NK-92 treated with Interleukin-12 subunit alpha and Interleukin-12 subunit beta, amount 100 ng/mL, for 24 hours (cell line): ENCODE measurements around the gene AMBP.
"Not testable (repeated sequence)": the region's sequence is repeated elsewhere in the genome, so short reads cannot be mapped to it uniquely, and the experiment has no call there.

Source experiments
- DNase-seq: peaks from one replicate; lab custom pipeline; 2025; lab: John Stamatoyannopoulos, UW

The AMBP gene

DNA sequence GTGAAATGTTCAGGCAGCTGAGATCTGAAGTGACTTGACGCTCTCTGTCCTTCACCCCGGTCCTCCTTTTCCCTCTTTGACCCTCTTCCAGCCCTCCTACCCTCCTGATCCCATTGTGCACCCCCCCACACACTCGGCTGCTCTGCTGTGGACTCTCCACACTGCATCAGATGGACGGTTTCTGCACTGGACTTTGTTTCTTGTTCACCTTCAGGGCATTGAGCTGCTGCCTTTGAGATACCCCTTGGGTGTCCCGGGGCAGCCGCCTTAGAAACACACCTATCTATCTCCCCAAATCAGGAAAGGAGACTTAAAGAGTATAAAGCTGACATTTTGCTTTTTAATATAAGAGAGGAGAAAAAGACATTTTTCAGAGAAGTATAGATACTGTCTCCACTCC is 27.5 kb downstream of the AMBP start:
- DNase-seq = no peak

DNA sequence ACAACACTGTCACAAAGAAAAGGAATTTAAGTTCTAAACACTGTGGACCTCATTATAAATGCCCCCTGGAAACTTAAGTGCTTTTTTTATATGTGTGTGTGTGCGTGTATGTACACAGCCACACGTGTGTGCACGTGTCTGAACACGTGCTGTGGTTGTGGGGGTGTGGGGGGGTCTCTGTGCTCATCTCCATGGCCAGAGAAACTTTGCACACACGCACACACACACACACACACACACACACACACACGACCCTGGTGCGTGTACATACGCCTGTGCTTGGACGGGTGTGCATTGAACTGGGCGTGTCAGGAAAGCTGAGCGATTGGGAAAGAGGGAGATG is 27.9 kb downstream of the AMBP start:
- no peak for DNase-seq

GRCh38 chr9:114049441-114050225 is 28.5 kb downstream of the AMBP start:
- no peak for DNase-seq

DNA sequence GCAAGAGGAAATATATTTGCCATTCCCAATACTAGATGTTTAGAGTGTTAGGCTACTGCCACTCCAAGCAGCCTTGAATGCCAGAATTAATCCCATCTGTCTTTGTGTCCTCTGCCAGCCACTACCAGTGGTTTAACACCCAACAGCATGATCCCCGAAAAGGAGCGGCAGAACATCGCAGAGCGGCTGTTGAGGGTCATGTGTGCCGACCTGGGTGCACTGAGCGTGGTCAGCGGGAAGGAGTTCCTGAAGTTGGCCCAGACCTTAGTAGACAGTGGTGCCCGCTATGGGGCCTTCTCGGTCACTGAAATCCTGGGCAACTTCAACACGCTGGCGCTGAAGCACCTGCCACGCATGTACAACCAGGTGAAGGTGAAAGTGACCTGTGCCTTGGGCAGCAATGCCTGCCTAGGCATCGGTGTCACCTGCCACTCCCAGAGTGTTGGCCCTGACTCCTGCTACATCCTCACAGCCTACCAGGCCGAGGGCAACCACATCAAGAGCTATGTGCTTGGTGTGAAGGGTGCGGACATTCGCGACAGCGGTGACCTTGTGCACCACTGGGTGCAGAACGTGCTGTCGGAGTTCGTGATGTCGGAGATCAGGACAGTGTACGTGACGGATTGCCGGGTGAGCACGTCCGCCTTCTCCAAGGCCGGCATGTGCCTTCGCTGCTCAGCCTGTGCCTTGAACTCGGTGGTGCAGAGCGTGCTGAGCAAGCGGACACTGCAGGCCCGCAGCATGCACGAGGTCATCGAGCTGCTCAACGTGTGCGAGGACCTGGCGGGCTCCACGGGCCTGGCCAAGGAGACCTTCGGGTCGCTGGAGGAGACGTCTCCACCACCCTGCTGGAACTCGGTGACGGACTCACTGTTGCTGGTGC is 29.3 kb downstream of the AMBP start:
- no peak for DNase-seq

DNA sequence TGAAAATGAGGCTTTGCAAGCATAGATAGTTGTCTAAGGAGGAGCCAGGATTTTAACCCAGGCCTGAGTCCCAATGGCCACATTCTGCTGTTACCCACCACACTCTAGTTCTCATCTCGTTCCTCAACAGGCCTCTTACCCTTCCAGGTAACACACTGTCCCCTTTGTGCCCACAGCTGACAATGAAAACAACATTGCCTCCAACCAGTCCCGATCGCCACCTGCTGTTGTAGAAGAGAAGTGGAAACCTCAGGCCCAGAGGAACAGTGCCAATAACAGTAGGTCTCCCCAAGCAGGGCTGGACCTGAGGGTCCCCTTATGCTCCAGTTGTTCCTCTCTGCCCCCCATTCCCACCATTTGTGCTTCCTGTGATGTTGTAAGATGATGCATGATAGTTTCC is 30.4 kb downstream of the AMBP start:
- no peak for DNase-seq

GRCh38 chr9:114046875-114047274 is 31.2 kb downstream of the AMBP start:
- DNase-seq = no peak

DNA sequence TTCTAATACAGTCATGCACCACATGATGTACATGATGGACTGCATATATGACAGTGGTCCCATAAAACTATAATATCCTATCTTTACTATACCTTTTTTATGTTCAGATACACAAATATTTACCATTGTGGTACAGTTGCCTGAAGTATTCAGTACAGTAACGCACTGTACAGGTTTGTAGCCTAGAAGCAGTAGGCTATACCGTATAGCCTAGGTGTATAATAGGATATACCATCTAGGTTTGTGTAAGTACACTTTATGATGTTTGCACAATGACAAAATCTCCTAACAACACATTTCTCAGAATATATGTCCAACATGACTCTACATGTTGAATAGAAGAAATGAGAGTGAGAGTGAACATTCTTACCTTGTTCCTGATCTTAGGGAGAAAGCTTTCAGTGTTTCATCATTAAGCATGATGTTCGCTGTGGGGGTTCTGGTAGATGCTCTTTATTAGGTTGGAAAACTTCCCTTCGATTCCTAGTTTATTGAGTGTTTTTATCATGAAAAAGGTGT is 31.8 kb downstream of the AMBP start:
- DNase-seq = no peak

GRCh38 chr9:114043660-114044059 is 34.4 kb downstream of the AMBP start:
- not testable (repeated sequence) for DNase-seq

GRCh38 chr9:114039484-114039883 is 38.6 kb downstream of the AMBP start:
- no peak for DNase-seq

- DNase-seq = no peak
Observed at GRCh38 chr9:114038724-114039313, 39.3 kb downstream of the AMBP start.

- DNase-seq = no peak
Observed at GRCh38 chr9:114037961-114038723, 40.0 kb downstream of the AMBP start.

DNA sequence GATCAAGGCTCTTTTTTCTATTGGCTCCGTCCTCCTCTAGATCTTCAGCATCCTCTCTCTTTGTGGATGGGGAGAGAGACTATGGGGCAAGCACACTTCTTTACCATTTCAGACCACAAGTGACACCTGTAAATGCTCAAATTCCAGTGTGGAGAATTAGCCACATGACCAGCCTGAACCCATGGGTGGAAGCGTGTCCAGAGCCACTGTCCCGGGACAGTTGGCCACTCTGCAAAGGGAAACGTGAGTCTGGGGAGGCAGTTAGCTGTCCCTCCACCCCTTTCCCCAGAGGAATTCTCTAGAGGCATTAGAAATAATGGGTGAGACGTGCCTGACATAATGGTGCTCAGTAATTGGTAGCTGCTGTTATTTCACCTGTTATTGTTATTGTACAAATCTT is 40.9 kb downstream of the AMBP start:
- no peak for DNase-seq

GRCh38 chr9:114035845-114036801 is 42.0 kb downstream of the AMBP start:
- no peak for DNase-seq

DNA sequence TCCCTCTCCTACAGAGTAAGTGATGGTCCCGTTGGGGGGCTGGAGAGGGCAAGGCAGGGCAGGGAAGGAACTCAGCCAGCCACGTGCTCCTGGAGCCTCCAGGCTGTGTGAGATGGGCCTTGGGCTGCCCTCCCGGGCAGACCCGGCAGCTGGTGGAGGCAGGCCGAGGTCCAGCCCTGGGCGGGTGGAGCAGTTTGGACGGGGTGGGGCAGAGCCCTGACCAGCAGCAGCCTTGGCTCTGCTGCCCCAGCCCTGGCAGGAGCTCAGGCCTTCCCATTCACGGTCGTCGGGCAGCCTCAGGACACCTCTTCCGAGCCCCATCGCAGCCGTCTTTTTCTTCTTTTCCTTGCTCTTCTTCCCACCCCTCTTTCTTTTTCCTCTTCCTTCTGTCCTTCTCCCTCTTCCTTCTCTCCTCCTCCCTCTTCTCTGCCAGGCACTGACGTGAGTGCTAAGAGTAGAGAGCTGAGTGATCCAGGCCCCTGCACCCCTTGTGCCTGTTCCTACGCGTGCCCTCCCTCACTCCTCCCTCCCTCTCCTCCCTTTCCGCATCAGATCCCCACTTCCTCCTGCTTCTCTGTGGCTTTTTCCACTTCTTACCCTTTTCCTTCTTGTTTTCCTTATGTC is 42.8 kb downstream of the AMBP start:
- DNase-seq = no peak

DNA sequence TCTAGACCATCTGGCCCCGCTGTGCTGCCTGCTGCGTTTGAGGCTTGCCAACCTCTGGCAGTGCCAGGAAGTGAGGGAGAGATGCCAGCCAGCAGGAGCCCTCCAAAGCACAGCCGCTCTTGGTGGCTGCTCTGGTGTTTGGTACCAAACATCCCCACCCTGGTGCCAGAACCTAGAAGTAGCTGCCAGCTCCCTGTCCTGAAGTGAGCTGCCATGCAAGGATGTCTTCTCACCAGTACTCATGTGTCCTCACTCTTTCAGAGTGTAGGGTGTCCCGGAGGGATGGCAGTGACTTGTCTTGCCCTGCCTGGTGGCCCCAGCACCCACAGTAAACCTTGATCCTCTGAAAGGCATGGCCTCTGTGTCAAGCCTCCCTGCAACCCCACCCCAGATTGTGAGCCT is 43.4 kb downstream of the AMBP start:
- no peak for DNase-seq

DNA sequence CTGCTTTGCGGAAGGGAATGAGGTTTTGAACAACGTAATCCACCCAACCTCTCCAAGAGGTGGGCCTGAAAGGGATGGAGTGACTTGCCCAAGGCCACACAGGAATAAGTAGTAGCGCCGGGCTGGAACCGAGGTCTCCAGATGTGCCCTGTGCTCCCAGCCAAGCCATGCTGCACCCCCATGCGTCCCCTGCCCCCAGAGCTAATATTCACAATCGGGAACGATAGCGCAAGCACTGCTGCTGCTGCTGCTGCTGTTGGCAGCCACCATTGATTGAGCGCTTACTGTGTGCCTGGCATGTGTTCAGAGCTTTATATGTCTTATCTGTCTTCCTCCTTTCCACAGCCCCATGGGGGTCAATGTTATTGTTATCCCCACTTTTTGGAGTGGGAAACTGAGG is 43.9 kb downstream of the AMBP start:
- no peak for DNase-seq

GRCh38 chr9:114033397-114034103 is 44.5 kb downstream of the AMBP start:
- no peak for DNase-seq

DNA sequence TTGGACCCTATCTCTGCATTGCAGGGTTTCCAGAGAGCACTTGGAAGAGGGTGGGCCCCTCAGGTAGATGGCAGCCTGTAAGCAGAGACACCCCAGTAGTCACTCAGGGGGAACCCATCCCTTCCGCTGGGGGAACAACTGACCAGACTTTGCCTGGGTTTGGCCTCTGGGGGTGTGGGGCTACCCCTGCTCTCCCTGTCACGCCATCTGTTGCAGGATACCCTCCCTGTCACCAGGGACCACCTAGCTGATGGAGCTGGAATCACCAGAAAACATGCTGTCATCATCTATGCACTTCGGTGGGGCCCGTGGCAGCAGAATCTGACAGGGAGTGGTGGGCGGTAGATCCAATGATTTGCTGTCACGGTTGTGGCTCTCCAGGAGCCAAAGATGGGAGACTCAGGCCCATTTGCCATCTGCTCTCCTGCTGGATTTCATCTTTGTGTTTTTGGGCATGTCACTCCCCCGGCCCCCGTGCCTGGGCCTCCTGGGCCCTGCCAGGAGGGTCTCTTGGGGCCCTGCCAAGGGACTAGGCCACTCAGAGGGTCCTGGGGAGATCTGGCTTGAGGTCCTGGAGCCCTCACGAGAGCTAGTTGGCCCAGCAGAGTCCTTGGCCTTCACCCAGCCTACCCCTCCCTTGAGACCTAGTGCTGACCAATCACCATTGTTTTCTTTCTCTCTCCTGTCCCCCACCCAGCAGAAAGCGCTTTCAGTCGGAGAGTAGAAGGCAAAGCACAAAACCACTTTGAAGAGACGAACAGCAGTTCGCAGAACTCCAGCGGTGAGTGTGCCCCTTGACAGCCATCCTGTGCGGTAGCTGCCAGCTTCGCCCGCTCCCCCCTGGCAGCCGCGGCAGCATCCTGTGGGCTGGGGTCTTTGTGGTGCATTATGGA is 45.9 kb downstream of the AMBP start:
- no peak for DNase-seq
